A673 (cell line): ENCODE data around the gene ELOVL7.

ENCODE experiments used
- CTCF ChIP-seq: fragments of 300-800, 200-600 bp; sonication (generic); conservative IDR thresholded peaks from 2 replicates; pipeline ENCODE4 v1.5.1; 2017; ENCODE audit warnings: low read depth, mild to moderate bottlenecking, antibody characterized with exemption, low read length, moderate library complexity, mixed read lengths
- EZH2 ChIP-seq: fragments of 200-600 bp; sonication (generic); IDR thresholded peaks from 2 replicates; pipeline ENCODE4 v1.6.1; 2017; ENCODE audit warnings: borderline replicate concordance, low read depth, mild to moderate bottlenecking, mixed read lengths, antibody characterized with exemption, low read length; ENCODE audit not compliant: poor library complexity, severe bottlenecking

GRCh38 chr5:60703944-60704343 is 140.1 kb downstream of the ELOVL7 start:
- TF ChIP-seq CTCF (no peak), EZH2 (no peak)
